GM19351 (cell line): ENCODE measurements around the gene VARS2.
"Not testable (repeated sequence)": the region's sequence is repeated elsewhere in the genome, so short reads cannot be mapped to it uniquely, and the experiment has no call there.

ENCODE experiments used
- ATAC-seq: cut with Tn5 transposase; IDR thresholded peaks from one replicate; pipeline ENCODE4 v1.9.1; 2021; ENCODE audit warnings: mild to moderate bottlenecking, moderate library complexity; ENCODE audit not compliant: unreplicated experiment

The VARS2 gene

DNA sequence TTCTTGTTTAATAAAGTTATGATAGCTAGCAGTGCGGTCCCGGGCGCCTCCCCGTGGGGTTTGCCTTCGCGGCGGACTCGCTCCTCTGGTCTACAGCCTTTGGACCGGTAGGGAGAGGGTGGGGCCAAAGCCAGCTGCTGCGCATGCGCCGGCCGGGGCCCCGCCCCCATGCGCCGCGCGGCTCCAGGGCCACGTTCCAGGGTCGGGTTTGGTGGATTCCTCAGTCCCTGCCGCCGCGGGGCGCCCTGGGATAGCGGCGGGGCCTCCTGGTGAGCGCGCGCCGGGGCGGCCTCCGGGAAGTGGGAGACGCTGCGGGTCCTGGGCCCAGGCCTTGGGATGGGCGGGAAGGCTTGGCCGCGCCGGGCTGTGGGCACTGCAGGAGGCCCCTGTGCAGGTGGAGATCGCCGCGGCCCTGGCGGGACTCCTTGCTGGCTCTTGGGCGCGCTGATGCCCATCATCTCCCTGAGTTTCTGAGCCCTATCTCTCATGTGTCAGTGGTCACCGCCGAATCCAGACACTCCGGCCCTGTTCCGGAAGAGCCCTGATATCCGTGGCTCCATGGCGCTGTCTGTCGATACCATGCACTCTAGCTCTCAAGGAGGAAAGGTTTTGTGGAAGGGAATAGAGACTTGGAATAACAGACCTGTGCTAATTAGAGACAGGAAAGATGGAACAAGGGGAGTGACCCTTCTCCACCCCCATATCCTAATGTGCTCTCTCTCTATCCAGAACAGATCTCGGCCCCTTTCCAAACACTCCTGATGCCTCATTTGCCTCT is at the start of gene VARS2:
TSS of gene VARS2 (plus strand) at position 163 of the 778 bp plus-strand sequence. CDS start at position 762, 599 bp downstream.
- ATAC-seq: peak; percentile 94

- no peak for ATAC-seq
Measured at GRCh38 chr6:30864325-30864724, 49.7 kb upstream of the VARS2 start.

DNA sequence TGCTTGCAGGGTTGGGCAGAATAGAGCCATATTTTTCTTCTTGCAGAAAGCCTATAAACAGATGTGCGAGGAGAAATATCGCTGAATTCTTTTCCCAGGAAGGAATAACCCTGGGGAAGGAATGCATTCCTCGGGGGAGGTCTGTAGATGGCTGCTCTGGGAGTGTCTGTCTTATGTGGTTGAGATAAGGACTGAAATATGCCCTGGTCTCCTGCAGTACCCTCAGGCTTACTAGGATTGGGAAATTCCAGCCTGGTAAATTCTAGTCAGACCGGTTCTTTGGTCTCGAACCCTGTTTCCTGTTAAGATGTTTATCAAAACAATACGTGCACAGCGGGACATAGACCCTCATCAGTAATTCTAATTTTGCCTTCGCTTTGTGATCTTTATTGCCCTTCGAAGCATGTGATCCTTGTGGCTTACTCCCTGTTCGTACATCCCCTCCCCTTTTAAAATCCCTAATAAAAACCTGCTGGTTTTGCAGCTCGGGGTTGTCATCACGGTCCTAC is 44.7 kb upstream of the VARS2 start:
- ATAC-seq: not testable (repeated sequence)

- ATAC-seq: no peak
Measured at GRCh38 chr6:30870546-30870945, 43.5 kb upstream of the VARS2 start.

DNA sequence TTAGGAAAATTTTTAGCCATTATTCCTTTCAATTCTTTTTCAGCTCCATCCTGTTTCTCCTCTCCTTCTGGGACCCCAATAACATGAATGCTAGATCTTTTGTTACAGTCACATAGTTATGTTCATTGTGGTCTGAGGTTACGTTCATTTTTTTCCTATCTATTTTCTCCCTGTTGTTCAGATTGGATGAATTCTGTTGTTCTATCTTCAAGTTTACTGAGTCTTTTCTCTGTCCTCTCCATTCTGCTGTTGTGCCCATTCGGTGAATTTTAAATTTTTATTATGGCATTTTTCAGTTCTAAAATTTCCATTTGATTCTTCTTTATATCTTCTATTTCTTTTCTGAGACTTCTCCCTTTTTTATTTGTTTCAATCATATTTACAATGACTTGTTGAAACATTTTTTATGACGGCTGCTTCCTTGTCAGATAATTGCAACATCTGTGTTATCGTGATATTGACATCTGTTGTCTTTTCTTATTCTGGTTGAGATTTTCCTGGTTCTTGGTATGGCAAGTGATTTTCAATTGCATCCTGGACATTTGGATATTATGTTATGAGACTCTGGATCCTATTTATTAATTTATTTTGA is 42.4 kb upstream of the VARS2 start:
- no peak for ATAC-seq

- no peak for ATAC-seq
Measured at GRCh38 chr6:30873137-30873640, 40.8 kb upstream of the VARS2 start.

DNA sequence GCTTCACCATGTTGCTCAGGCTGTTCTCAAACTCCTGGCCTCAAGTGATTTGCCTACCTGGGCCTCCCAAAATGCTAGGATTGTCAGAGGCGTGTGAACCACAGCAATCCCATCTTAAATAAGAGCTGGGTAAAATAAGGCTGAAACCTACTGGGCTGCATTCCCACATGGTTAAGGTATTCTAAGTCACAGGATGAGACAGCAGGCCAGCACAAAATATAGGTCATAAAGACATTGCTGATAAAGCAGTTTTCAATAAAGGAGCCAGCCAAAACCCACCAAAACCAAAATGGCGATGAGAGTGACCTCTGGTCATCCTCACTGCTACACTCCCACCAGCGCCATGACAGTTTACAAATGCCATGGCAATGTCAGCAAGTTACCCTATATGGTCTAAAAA is 40.2 kb upstream of the VARS2 start:
- ATAC-seq: not testable (repeated sequence)

DNA sequence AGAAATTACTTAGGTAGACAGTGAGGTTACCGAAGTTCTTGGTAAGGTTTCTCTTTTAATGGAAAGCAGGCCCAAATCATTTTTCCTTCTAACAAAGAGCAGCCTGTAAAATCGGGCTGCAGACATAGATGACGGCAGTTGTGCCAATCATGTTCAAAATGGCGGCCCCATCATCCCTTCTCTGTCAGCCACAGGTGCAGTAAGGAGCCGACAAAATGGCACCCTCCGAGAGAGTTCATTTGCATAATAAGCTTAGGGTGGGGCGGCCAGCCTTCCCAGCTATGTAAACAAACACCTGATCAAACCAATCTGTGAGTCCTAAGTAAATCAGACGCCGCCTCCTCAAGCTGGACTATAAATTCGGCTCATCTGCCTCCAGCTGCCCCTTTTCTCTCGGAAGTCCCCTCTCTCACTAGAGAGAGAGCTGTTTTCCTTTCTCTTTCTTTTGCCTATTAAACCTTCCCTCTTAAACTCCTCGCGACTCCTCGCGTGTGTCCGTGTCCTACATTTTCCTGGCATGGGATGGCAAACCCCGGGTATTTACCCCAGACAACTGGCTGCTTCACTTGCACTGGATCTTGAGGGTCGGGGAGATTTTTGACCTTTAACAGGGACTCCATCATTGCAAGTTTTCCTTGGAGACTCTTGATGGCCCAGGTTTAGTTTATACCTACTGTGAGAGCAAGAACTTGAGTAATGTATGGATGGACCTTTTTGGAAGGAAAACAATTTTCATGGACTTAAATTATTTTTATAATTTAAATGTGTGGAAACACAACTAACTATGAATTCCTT is 38.6 kb upstream of the VARS2 start:
- no peak for ATAC-seq

DNA sequence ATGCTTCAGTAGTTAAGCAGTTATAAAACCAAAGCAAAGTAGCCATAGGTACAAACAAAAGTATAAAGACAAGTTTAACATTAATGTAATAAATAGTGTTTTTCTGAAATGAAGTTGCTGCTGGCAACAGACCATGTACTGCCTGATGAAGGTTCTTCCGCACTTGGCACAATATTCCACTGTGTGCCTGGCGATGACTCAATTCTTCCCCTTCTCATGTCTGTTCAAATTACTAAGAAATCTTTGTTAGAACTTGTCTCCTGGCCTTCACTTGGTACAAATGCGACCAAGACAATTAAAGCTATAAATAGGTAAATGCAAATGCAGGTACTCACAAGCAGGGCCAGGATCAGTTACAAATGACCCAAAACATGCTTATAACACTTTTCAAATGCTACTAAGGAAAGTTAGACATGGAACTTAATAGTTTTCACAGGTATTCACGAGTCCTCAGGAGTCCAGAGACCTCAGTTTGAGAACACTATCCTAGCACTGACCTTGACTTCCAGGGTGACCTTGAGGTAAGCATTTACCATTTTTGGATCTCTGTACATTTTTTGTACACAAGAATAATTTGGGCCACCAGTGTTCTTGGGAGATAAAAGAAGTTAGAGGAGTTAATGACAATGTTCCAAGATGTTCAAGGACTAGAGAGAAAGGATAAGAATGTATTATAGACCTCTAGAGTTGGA is 37.9 kb upstream of the VARS2 start:
- ATAC-seq: no peak

- ATAC-seq: no peak
Measured at GRCh38 chr6:30877419-30878262, 36.4 kb upstream of the VARS2 start.

GRCh38 chr6:30879684-30880427 is 34.2 kb upstream of the VARS2 start:
- ATAC-seq: no peak

DNA sequence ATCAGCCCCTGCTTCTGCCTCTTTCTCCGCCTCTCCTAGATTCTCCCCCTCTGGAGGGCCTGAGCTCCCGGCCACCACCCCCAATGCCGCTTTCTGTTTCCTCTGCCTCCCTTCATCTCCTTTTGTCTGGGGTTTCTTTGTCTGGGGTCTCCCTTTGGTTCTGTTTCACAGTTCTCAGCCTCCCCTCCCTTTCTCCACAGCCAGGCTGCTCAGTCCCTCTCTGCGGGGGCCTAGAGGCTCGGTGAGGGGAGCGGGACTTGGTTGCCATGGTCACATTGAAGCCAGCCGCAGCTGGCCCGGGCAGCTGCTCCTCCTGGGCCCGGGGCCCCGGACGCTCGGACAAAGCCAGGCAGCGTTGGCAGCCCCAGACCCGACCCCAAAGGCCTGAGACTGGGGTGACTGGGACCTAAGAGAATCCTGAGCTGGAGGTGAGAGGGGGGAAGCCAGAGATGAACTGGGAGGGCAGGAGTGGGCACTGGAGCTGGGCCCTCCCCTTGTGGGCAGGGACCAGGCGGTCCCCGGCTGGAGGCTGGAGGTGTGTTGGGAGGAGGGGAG is 33.3 kb upstream of the VARS2 start:
- no peak for ATAC-seq

DNA sequence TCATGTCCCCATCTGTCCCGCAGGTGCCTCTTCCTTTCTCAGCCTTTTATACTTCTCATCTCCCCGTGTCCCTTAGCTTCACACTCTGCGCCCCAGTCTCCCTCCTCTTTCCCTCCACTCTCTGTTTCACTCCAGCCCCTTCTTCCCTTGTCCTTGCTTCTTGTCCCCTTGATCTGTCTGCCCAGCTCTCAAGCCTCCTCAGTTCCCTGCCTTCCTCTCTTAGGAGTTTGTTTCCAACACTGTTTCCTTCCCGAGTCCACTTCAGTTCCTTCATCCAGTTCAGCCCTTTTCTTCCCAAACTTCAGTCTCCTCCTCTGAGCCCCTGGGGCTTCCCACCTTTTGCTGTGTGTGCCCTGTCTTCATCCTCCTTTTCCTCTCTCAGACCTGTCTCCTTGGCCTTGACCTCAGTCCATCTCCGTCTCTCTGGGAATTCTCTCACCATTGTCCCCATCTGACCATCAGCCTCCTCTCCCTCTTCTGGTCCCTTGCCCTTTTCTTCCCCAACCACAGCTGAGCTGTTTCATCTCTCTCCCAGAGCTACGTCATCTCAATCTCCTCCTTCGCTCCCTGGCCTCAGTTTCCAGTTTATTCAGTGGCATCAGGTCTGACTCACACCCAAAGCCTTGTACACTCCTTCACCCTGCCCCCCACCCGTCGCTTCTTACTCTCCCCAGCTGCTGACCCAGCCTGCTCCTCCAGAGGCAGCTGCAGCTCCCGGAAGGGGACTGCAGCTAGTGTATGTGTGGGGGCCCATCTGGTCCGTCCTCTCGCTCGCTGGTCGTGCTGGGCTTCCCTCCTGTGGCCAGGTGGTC is 32.4 kb upstream of the VARS2 start:
- no peak for ATAC-seq

DNA sequence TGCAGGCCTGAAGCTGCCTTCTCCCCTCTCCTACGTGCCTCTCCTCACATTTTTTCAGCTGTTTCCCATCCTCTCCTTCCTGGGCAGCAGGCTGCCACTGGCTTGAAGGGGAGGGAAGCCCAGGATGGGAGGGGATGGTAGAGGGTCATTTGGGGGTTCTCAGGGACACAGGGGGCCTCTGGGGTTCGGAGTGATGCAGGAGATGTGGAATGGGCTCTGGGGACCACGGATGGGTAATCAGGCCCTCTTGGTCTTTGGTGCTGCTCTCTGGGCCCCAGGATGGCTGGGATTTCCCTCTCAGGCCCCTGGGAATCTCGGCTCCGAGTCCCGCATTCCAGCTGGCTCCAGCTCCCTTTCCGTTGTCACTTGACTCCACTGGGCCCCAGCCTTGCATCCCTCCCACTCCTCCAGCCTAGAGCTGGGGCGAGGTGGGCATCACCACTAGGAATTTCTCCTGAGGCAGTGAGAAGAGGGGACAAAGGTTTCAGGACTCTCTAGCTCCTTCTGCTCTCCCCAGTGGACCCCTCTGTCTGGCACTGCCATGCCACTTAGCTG is 31.8 kb upstream of the VARS2 start:
- no peak for ATAC-seq

- no peak for ATAC-seq
Measured at GRCh38 chr6:30882759-30883684, 31.0 kb upstream of the VARS2 start.

GRCh38 chr6:30883685-30884520 is 30.1 kb upstream of the VARS2 start, which contains the start of gene DDR1:
Gene DDR1 (plus strand): TSS chr6:30884519. CDS start chr6:30888730, 4,211 bp downstream.
- no peak for ATAC-seq
